Skeletal muscle satellite cell (primary cell): ENCODE results near the gene GEMIN7.

Source experiments
- H3K27me3 ChIP-seq: 2 replicates; pipeline ENCODE4 v1.7.0; 2013; ENCODE audit warnings: low read length; ENCODE audit not compliant: control insufficient read depth, insufficient read depth
- H3K36me3 ChIP-seq: 2 replicates; pipeline ENCODE4 v1.7.0; 2013; ENCODE audit warnings: mild to moderate bottlenecking, control low read depth, low read length; ENCODE audit not compliant: insufficient read depth
- H3K4me1 ChIP-seq: 2 replicates; pipeline ENCODE4 v1.7.0; 2013; ENCODE audit warnings: low read length; ENCODE audit not compliant: control insufficient read depth, insufficient read depth
- H3K4me2 ChIP-seq: 2 replicates; pipeline ENCODE4 v1.7.0; 2013; ENCODE audit warnings: mild to moderate bottlenecking, low read length
- H3K4me3 ChIP-seq: 2 replicates; pipeline ENCODE4 v1.7.0; 2013; ENCODE audit warnings: low read length
- H3K9ac ChIP-seq: 2 replicates; pipeline ENCODE4 v1.7.0; 2013; ENCODE audit warnings: mild to moderate bottlenecking, low read depth, low read length, moderate library complexity
- H3K9me3 ChIP-seq: replicated peaks from 2 replicates; pipeline ENCODE4 v1.7.0; 2013; ENCODE audit warnings: mild to moderate bottlenecking, control low read depth, low read length

Gene GEMIN7

DNA sequence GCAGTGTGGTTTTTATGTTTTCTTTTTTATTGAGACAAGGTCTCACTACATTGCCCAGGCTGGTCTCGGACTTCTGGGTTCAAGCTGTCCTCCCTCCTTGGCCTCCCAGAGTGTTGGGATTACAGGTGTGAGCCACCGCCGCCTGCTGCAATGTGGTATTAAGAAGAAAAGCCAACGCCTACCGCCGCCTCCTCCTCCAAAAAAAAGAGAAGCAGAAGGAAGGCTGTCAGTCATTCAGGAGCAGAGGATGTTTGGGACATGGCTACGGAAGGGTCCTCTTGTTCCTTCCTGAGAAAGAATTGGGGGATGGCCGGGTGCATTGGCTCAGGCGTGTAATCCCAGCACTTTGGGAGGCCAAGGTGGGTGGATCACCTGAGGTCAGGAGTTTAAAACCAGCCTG, 15.1 kb downstream of the GEMIN7 start:
- H3K9ac ChIP-seq, result peak overlapping the region; percentile 97

DNA sequence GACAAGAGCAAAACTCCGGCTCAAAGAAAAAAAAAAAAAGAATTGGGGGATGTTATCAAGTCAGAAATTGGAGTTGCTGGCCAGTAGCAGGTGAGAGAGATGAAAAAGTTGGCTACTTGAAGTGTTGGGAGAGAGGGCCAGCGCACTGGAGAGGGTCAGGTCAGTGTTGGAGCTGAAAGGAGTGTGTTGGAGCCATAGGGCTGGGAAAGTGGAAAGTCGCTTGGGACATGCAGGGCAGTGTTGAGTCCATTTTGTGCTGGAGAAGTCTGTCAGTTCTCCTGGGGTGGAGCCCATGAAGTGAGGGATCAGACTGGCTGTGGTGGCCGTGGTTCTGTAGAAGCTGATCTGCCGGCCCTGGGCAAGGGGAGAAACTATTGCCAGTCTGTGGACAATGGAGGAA, 15.6 kb downstream of the GEMIN7 start:
- H3K9me3 ChIP-seq, result no peaks in the 10 kb centered on the region
- H3K4me1 ChIP-seq, result peaks cover 50% of the 10 kb centered on the region
- peaks cover 10% of the 10 kb centered on the region for H3K36me3 ChIP-seq
- peak overlapping the region; percentile 93 for H3K4me2 ChIP-seq
- H3K27me3 ChIP-seq, result no peaks in the 10 kb centered on the region
- H3K4me3 ChIP-seq, result peak overlapping the region; percentile 86
- peak overlapping the region; percentile 97 for H3K9ac ChIP-seq

More for the DNA sequence above, 15.1 kb downstream of the GEMIN7 start:
- peak overlapping the region; percentile 86 for H3K4me3 ChIP-seq
- H3K9me3 ChIP-seq, result no peaks in the 10 kb centered on the region
- H3K4me1 ChIP-seq, result peaks cover 44% of the 10 kb centered on the region
- H3K36me3 ChIP-seq, result peaks cover 10% of the 10 kb centered on the region
- H3K4me2 ChIP-seq, result peak overlapping the region; percentile 93
- H3K27me3 ChIP-seq, result no peaks in the 10 kb centered on the region

DNA sequence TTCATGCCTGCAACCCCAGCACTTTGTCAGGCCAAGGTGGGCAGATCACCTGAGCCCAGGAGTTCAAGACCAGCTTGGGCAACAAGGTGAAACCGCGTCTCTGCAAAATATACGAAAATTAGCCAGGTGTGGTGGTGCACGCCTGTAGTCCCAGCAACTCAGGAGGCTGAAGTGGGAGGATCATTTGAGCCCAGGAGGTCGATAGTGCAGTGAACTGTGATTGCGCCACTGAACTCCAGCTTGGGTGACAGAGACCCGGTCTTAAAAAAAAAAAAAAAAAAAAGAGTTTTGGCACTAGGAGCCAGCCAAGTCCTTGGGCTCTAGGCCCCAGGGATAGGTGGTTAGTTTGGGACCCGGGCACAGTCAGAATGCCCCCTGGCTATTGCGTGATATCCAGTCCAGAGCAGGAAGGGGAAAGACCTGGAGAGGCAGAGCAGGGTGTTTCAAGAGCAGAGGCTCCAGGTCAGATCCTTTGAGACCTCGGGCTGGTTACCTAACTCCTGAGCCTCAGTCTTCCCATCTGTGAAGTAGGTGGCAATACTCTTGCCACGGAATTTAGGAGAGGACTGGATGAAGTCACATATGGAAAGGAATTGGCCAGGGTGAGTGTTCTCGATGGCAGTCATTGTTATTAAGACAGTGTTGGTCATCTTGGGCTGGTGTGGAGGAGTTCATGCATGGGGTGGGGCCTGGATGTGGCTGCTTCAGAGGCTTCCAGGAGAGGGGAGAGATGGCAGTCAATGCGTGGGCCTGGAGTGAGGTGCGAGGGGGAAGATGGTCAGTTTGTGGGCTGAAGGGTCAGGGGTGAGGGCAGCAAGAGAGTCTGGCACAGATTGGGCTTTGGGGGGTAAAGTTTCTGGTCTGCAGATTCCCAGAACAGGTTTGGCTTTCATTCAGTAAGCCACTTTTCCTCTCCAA, 16.7 kb downstream of the GEMIN7 start:
- Histone ChIP-seq H3K4me3 (no peak overlapping the region), H3K9ac (no peak overlapping the region), H3K4me1 (peaks cover 61% of the 10 kb centered on the region)

DNA sequence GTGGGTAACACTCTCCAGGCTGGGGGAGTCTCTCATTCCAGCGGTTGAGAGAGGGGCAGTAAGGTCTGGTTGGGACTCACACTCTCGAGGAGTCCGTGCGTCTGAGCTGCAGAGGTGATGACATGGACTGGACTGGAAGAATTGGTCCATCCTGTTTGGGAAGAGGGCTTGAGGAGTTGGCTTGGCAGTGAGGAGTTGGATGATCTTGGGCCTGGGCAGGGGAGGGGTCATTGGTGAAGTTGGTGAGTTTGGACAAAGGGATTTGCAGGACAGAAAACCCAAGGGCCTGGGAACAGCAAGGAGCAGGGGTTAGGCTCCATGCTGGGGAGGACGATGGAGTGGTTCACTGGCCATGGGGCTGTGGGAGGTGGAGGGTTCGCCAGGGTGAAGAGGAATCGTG, 17.6 kb downstream of the GEMIN7 start:
- no peak overlapping the region for H3K4me3 ChIP-seq
- no peaks in the 10 kb centered on the region for H3K27me3 ChIP-seq
- H3K4me1 ChIP-seq, result peaks cover 58% of the 10 kb centered on the region
- H3K9me3 ChIP-seq, result no peaks in the 10 kb centered on the region
- peaks cover 4% of the 10 kb centered on the region for H3K36me3 ChIP-seq
- no peak overlapping the region for H3K4me2 ChIP-seq
- no peak overlapping the region for H3K9ac ChIP-seq

More for the DNA sequence above, 16.7 kb downstream of the GEMIN7 start:
- Histone ChIP-seq H3K36me3 (peaks cover 5% of the 10 kb centered on the region), H3K9me3 (no peaks in the 10 kb centered on the region), H3K27me3 (no peaks in the 10 kb centered on the region), H3K4me2 (peak overlapping the region; percentile 93)

DNA sequence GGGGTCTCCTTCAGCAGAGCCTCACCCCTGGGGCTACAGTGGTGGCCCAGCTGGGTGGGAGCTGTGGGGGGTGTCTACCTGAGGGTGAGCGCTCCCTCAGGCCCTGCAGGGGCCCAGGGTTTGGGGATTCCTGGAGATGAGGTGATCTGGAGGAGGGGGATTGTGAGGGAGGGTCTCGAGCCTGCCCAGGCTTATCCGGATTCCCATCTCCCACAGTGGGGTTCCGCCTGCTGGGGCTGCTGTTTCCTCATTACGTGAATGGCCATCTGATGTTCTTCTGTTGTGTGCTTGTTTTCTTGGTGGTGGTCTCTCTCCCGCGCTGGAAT, 18.4 kb downstream of the GEMIN7 start:
- H3K36me3 ChIP-seq, result peaks cover 4% of the 10 kb centered on the region
- peak overlapping the region; percentile 50 for H3K9ac ChIP-seq
- no peak overlapping the region for H3K4me3 ChIP-seq
- no peaks in the 10 kb centered on the region for H3K27me3 ChIP-seq
- peaks cover 58% of the 10 kb centered on the region for H3K4me1 ChIP-seq
- peak overlapping the region; percentile 78 for H3K4me2 ChIP-seq
- no peaks in the 10 kb centered on the region for H3K9me3 ChIP-seq

DNA sequence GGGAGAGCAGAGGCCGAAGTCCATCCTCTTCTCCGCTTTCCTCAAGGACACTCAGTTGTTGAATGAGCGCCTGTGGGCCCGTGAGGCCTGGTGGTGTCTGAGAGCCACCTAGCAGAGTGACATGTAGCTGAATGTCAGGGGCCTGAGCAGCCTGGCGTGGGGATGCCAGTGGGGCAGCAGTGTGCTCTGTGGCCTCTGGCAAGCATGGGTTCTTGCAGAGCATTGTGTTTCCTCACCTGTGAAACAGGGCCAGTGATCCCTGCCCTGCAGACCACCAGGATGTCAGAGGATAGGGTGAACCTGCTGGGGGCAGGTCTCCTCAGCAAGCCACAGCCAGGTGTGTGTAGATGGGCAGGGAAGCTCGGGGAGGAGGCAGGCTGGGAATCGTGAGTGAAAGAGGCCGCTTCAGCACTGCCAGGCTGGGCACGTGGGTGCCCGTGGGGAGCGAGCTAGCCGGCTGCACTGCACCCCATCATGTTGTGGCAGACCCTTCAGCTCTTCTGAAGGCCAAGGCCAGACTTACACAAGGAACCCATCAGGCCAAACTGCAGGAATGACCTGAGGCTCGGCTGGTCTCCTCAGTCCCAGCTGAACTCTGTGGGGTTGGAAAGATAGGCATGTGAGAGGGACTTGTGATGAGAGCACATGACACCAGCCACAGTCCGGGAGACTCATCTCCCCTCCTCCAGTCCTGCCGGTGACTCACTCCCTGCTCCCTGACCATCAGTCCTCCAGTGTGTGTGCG, 18.9 kb downstream of the GEMIN7 start:
- Histone ChIP-seq H3K9ac (peak overlapping the region; percentile 50), H3K27me3 (no peaks in the 10 kb centered on the region), H3K4me1 (peaks cover 63% of the 10 kb centered on the region), H3K9me3 (no peaks in the 10 kb centered on the region), H3K4me3 (peak overlapping the region; percentile 55), H3K4me2 (peak overlapping the region; percentile 78), H3K36me3 (peaks cover 4% of the 10 kb centered on the region)

DNA sequence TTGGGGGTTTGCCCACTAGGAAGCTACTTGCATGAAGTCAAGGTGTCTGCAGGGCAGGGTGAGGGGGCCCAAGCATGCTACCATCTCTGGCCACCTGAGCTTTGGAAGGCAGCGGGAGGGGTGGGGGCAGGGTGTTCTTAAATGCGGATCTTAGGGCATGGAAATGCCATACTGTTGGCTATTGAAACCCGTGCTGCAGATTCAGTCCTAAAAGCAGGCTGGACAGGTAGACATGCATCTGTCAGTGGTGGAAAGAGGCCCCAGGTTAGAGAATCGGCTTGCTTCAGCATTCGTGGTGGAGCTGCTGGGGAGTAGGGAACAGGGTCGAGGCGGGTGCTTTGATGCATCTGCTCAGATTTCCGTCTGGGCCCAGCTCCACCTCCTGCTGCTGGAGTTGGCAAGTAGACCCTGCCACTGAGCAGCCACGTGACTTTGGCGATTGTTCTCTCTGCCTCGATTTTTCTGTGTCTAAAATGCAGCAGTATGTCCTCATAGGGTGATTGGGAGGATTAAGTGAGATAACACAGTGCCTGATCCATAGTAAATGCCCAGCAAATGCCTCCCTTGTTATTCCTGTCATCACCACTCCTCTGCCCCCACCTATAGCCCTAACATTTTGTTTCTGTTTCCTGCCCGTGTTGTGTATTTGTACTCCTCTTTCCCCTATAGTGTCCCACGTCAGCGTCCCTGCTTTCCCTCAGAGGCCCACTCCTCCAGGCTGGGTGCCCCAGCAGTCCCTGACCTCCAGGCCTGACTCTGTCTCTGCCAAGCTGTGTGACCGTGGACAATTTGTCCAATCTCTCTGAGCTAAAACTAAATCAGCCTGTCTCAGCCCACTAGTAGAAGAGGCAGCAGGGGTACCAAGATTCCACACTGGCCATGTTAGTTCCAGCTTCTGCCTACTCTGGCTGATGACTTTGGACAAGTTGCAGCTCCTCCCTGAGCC, 19.7 kb downstream of the GEMIN7 start:
- Histone ChIP-seq H3K4me1 (peaks cover 65% of the 10 kb centered on the region), H3K9me3 (no peaks in the 10 kb centered on the region), H3K36me3 (peaks cover 4% of the 10 kb centered on the region), H3K4me2 (peak overlapping the region; percentile 78), H3K4me3 (peak overlapping the region; percentile 55), H3K9ac (peak overlapping the region; percentile 32), H3K27me3 (no peaks in the 10 kb centered on the region)

DNA sequence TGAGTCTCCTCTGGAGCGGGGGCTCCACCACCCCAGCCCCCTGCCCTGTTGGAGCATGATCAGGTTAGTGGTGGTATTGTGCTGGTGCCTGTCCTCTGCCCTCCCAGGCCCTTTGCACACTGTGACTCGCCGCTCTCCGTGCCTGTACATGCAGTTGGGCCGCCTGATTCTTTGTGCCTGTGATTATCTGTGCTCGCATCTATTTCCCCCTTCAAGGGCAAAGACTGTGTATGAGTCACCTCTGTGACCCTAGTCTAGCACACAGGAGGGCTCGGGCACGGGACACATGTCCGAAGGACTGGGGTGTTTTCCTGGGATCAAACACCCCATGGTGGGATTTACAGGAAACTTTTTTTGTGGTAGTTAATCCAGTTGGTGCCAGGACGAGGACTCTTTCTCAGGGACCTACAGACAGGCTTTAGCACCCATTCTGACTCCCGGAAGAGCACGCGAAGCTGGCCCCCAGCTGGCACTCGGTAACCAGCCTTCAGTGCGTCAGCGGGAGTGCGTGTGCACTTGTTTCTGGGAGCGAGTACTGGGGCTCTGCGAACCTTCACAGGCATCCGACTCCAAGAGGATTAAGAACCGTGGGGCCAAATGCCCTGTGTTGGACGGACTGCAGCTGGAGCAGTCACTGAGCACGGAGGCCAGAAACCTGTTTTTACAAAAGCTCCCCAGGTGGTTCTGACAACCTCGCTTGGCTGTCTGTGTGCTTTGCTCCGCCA, 20.6 kb downstream of the GEMIN7 start:
- Histone ChIP-seq H3K4me3 (peak overlapping the region; percentile 19), H3K4me2 (peak overlapping the region; percentile 78), H3K9ac (peak overlapping the region; percentile 32), H3K9me3 (no peaks in the 10 kb centered on the region), H3K36me3 (peaks cover 4% of the 10 kb centered on the region), H3K27me3 (no peaks in the 10 kb centered on the region), H3K4me1 (peaks cover 57% of the 10 kb centered on the region)

DNA sequence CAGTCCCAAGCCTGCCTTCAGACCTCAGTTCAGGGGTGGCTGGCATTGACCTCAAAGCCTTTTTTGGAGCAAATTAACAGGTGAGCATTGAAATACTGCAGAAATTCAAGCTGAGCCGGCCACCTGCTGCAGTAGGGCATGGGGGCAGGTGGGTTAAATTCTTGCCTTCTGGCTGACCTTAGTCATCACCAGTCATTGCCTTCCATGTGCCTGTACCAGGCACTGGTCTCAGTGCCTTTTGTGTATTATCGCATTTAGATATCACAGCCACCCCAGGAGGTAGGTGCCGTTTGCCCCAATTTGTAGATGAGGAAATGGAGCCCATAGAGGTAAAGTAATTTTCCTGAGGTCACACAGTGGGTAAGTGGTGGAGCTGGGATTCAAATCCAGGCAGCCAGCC, 21.1 kb downstream of the GEMIN7 start:
- H3K36me3 ChIP-seq, result peaks cover 4% of the 10 kb centered on the region
- H3K9ac ChIP-seq, result peak overlapping the region; percentile 18
- no peak overlapping the region for H3K4me3 ChIP-seq
- peaks cover 53% of the 10 kb centered on the region for H3K4me1 ChIP-seq
- no peaks in the 10 kb centered on the region for H3K27me3 ChIP-seq
- H3K4me2 ChIP-seq, result peak overlapping the region; percentile 78
- no peaks in the 10 kb centered on the region for H3K9me3 ChIP-seq

DNA sequence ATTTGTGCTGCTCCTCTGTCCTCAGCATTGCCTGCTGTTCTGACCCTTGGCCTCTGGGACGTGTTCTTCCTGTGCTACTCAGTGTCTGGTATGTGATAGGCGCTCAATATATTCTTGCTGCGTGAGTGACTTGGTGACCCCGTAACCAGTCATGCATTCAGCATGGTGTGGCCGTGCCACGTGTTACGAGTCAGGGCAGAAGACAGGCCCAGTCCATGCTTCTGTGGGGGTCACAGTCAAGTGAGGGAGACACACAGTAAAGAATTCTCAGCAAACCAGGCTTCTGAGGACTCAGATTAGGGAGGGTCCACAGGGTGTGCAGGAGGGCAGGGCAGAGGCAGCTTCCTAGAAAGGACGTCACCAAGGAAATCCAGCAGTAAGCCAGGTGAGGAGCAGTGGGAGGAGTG, 21.8 kb downstream of the GEMIN7 start:
- peaks cover 51% of the 10 kb centered on the region for H3K4me1 ChIP-seq
- H3K4me3 ChIP-seq, result no peak overlapping the region
- no peaks in the 10 kb centered on the region for H3K27me3 ChIP-seq
- no peak overlapping the region for H3K9ac ChIP-seq
- H3K9me3 ChIP-seq, result no peaks in the 10 kb centered on the region
- no peak overlapping the region for H3K4me2 ChIP-seq
- peaks cover 4% of the 10 kb centered on the region for H3K36me3 ChIP-seq
